OCI-LY1 (cell line): ENCODE measurements around the gene H1-8.

Experiments used
- EZH2 ChIP-seq: fragments of 200-600 bp; sonication (generic), shearing (Covaris generic); IDR thresholded peaks from 2 replicates; pipeline ENCODE4 v1.8.0; 2017; ENCODE audit warnings: borderline replicate concordance, mixed run types, mild to moderate bottlenecking, antibody characterized with exemption, low read length, moderate library complexity, mixed read lengths
- TF ChIP-seq, protein P1 (sequence below): fragments of 200-600 bp; sonication (generic), shearing (Covaris generic); IDR thresholded peaks from 2 replicates; pipeline ENCODE4 v1.5.1; 2017; ENCODE audit warnings: mild to moderate bottlenecking, antibody characterized with exemption, low read length, moderate library complexity, mixed read lengths

DNA sequence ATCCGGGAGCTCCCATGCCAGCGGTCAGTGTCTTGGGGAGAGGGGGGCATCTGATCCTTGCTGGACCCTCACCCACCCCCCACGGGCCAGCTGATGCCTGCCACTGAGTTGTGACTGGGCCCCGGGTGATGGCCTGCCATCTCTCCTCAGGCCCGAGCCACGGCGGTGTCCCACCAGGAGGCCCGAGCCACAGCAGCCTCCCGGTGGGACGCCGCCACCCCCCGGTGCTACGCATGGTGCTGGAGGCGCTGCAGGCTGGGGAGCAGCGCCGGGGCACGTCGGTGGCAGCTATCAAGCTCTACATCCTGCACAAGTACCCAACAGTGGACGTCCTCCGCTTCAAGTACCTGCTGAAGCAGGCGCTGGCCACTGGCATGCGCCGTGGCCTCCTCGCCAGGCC is 4.3 kb downstream of the H1-8 start:
- TF ChIP-seq, protein P1, sequence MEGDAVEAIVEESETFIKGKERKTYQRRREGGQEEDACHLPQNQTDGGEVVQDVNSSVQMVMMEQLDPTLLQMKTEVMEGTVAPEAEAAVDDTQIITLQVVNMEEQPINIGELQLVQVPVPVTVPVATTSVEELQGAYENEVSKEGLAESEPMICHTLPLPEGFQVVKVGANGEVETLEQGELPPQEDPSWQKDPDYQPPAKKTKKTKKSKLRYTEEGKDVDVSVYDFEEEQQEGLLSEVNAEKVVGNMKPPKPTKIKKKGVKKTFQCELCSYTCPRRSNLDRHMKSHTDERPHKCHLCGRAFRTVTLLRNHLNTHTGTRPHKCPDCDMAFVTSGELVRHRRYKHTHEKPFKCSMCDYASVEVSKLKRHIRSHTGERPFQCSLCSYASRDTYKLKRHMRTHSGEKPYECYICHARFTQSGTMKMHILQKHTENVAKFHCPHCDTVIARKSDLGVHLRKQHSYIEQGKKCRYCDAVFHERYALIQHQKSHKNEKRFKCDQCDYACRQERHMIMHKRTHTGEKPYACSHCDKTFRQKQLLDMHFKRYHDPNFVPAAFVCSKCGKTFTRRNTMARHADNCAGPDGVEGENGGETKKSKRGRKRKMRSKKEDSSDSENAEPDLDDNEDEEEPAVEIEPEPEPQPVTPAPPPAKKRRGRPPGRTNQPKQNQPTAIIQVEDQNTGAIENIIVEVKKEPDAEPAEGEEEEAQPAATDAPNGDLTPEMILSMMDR: no peak
- TF ChIP-seq EZH2: no peak
